Measurements from ENCODE around the gene ARAP1.

DNA sequence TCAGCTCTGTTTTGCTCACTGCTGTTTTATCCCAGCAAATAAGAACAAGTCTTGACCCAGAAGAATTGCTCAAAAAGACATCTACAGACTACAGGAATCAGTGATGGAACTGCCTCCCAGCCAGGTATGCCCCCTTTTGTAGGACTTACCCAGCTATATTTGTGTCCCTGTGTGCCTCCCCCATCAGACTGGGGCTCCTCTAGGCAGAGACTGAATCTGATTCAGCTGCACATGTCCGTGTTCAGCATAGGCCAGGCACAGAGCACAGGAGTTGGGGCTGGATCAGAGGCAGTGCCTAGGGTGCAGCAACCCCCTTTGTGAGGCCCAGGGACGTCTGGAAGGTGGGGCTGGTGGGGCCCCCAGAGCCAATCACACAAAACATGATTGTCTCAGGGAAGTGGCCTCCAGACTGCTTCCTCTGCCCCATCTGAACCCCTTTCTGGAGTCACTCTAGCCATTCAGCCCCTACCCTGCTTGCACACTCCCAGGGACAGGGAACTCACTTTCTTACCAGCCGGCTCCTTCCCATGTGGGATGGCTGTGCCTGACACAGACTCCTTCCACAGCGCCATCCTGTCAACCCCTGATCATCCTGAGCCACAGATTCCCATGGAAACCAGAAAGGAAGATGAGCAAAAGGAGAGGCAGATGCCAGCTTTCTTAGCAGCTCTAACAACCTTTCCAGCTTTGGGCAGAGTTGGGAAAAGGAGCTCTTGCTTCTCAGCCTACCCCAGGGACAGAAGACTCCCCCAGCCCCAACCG, 102.8 kb downstream of the ARAP1 start:
- TF ChIP-seq POLR2AphosphoS5 (IDR thresholded peaks at IDR 0.05), result no peak
- TF ChIP-seq, protein P1, sequence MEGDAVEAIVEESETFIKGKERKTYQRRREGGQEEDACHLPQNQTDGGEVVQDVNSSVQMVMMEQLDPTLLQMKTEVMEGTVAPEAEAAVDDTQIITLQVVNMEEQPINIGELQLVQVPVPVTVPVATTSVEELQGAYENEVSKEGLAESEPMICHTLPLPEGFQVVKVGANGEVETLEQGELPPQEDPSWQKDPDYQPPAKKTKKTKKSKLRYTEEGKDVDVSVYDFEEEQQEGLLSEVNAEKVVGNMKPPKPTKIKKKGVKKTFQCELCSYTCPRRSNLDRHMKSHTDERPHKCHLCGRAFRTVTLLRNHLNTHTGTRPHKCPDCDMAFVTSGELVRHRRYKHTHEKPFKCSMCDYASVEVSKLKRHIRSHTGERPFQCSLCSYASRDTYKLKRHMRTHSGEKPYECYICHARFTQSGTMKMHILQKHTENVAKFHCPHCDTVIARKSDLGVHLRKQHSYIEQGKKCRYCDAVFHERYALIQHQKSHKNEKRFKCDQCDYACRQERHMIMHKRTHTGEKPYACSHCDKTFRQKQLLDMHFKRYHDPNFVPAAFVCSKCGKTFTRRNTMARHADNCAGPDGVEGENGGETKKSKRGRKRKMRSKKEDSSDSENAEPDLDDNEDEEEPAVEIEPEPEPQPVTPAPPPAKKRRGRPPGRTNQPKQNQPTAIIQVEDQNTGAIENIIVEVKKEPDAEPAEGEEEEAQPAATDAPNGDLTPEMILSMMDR (IDR thresholded peaks at IDR 0.05), result no peak
